Ectodermal cell (in vitro differentiated cells): ENCODE measurements around the gene CTDSP1.

Experiments
- H3K27ac ChIP-seq: 2 replicates; pipeline ENCODE4 v1.7.0; 2013; ENCODE audit warnings: mild to moderate bottlenecking, low read depth, low read length; ENCODE audit not compliant: insufficient read depth, poor library complexity, severe bottlenecking
- H3K27me3 ChIP-seq: 2 replicates; pipeline ENCODE4 v1.7.0; 2013; ENCODE audit warnings: mild to moderate bottlenecking, low read length; ENCODE audit not compliant: insufficient read depth, control insufficient read depth, poor library complexity, severe bottlenecking
- H3K36me3 ChIP-seq: one replicate; pipeline ENCODE4 v1.7.0; 2013; ENCODE audit warnings: low read length; ENCODE audit not compliant: control insufficient read depth, insufficient read depth
- H3K4me1 ChIP-seq: one replicate; pipeline ENCODE4 v1.7.0; 2013; ENCODE audit warnings: low read length; ENCODE audit not compliant: control insufficient read depth, insufficient read depth
- H3K4me3 ChIP-seq: 2 replicates; pipeline ENCODE4 v1.7.0; 2013; ENCODE audit warnings: low read depth, low read length, control low read depth; ENCODE audit not compliant: insufficient read depth
- H3K9me3 ChIP-seq: 2 replicates; pipeline ENCODE4 v1.7.0; 2013; ENCODE audit warnings: mild to moderate bottlenecking, low read length, moderate library complexity; ENCODE audit not compliant: control insufficient read depth
- WGBS, 2 experiments: methylation state at CpG; one replicate each; pipeline ENCODE4 v1.1.7; 2013; ENCODE audit warnings: missing lambda C conversion rate in 2 of 2; 5-methylcytosine and 5-hydroxymethylcytosine counted together

Gene CTDSP1

GRCh38 chr2:218436992-218437391, 37.3 kb downstream of the CTDSP1 start:
- no peak overlapping the region for H3K27ac ChIP-seq
- no peaks in the 10 kb centered on the region for H3K4me1 ChIP-seq

GRCh38 chr2:218437969-218438368, 38.3 kb downstream of the CTDSP1 start:
- Histone ChIP-seq H3K27ac (no peak overlapping the region), H3K4me3 (no peak overlapping the region), H3K27me3 (no peaks in the 10 kb centered on the region), H3K4me1 (no peaks in the 10 kb centered on the region), H3K36me3 (no peaks in the 10 kb centered on the region), H3K9me3 (no peaks in the 10 kb centered on the region)
- 82 to 90% methylated on average over 1 of the region's 1 CpG for WGBS, 2 experiments

More at GRCh38 chr2:218436992-218437391, 37.3 kb downstream of the CTDSP1 start:
- Histone ChIP-seq H3K36me3 (no peaks in the 10 kb centered on the region), H3K9me3 (no peaks in the 10 kb centered on the region), H3K4me3 (no peak overlapping the region), H3K27me3 (no peaks in the 10 kb centered on the region)
- whole genome bisulfite sequencing, 2 experiments: 89 to 93% methylated on average over 5 of the region's 5 CpGs

- Histone ChIP-seq H3K9me3 (no peaks in the 10 kb centered on the region), H3K27ac (no peak overlapping the region), H3K27me3 (no peaks in the 10 kb centered on the region), H3K4me3 (no peak overlapping the region), H3K4me1 (no peaks in the 10 kb centered on the region), H3K36me3 (no peaks in the 10 kb centered on the region)
- 90 to 95% methylated on average over 4 of the region's 4 CpGs for WGBS, 2 experiments
Measured at GRCh38 chr2:218438596-218438995, 38.9 kb downstream of the CTDSP1 start.

GRCh38 chr2:218444692-218445357, 45.2 kb downstream of the CTDSP1 start:
- H3K9me3 ChIP-seq: no peaks in the 10 kb centered on the region
- no peaks in the 10 kb centered on the region for H3K4me1 ChIP-seq
- WGBS, 2 experiments: 92 to 94% methylated on average over 7 of the region's 7 CpGs
- H3K36me3 ChIP-seq: no peaks in the 10 kb centered on the region
- H3K4me3 ChIP-seq: no peak overlapping the region
- H3K27me3 ChIP-seq: no peaks in the 10 kb centered on the region
- H3K27ac ChIP-seq: no peak overlapping the region

- H3K4me3 ChIP-seq: no peak overlapping the region
- no peaks in the 10 kb centered on the region for H3K4me1 ChIP-seq
- no peaks in the 10 kb centered on the region for H3K9me3 ChIP-seq
- no peak overlapping the region for H3K27ac ChIP-seq
- H3K36me3 ChIP-seq: no peaks in the 10 kb centered on the region
- H3K27me3 ChIP-seq: no peaks in the 10 kb centered on the region
Measured at GRCh38 chr2:218445602-218446001, 45.9 kb downstream of the CTDSP1 start.

- H3K4me1 ChIP-seq: no peaks in the 10 kb centered on the region
- H3K27ac ChIP-seq: no peak overlapping the region
- H3K9me3 ChIP-seq: no peaks in the 10 kb centered on the region
- no peaks in the 10 kb centered on the region for H3K27me3 ChIP-seq
- H3K4me3 ChIP-seq: no peak overlapping the region
- H3K36me3 ChIP-seq: no peaks in the 10 kb centered on the region
- WGBS, 2 experiments: 95 to 96% methylated on average over 6 of the region's 6 CpGs
Measured at GRCh38 chr2:218446547-218446946, 46.9 kb downstream of the CTDSP1 start.

GRCh38 chr2:218447072-218447471, 47.4 kb downstream of the CTDSP1 start:
- Histone ChIP-seq H3K27me3 (no peaks in the 10 kb centered on the region), H3K4me3 (no peak overlapping the region), H3K36me3 (no peaks in the 10 kb centered on the region), H3K4me1 (no peaks in the 10 kb centered on the region), H3K9me3 (no peaks in the 10 kb centered on the region), H3K27ac (no peak overlapping the region)
- 95 to 97% methylated on average over 2 of the region's 2 CpGs for WGBS, 2 experiments

GRCh38 chr2:218448934-218449333, 49.3 kb downstream of the CTDSP1 start:
- H3K9me3 ChIP-seq: no peaks in the 10 kb centered on the region
- no peak overlapping the region for H3K4me3 ChIP-seq
- 89 to 92% methylated on average over 2 to 3 of the region's 3 CpGs for WGBS, 2 experiments
- H3K27me3 ChIP-seq: no peaks in the 10 kb centered on the region
- H3K27ac ChIP-seq: no peak overlapping the region
- H3K36me3 ChIP-seq: peaks cover 5% of the 10 kb centered on the region
- no peaks in the 10 kb centered on the region for H3K4me1 ChIP-seq

GRCh38 chr2:218452079-218452478, 52.4 kb downstream of the CTDSP1 start:
- no peak overlapping the region for H3K4me3 ChIP-seq
- no peak overlapping the region for H3K27ac ChIP-seq
- H3K9me3 ChIP-seq: no peaks in the 10 kb centered on the region
- no peaks in the 10 kb centered on the region for H3K27me3 ChIP-seq
- peaks cover 18% of the 10 kb centered on the region for H3K36me3 ChIP-seq
- WGBS, 2 experiments: 100% methylated on average over 1 of the region's 1 CpG; no CpG with 5 or more reads in 1 of the 2 experiments
- no peaks in the 10 kb centered on the region for H3K4me1 ChIP-seq
